Activated T-helper 1 cell treated with Interleukin-2 at 50 U/mL for 16 hours (primary cell): ENCODE measurements around the gene PLCL2.

Experiments
- DNase-seq: peaks from one replicate; pipeline ENCODE4 v3.0.0-alpha.2; 2020; ENCODE audit warnings: low read depth

PLCL2 gene

DNA sequence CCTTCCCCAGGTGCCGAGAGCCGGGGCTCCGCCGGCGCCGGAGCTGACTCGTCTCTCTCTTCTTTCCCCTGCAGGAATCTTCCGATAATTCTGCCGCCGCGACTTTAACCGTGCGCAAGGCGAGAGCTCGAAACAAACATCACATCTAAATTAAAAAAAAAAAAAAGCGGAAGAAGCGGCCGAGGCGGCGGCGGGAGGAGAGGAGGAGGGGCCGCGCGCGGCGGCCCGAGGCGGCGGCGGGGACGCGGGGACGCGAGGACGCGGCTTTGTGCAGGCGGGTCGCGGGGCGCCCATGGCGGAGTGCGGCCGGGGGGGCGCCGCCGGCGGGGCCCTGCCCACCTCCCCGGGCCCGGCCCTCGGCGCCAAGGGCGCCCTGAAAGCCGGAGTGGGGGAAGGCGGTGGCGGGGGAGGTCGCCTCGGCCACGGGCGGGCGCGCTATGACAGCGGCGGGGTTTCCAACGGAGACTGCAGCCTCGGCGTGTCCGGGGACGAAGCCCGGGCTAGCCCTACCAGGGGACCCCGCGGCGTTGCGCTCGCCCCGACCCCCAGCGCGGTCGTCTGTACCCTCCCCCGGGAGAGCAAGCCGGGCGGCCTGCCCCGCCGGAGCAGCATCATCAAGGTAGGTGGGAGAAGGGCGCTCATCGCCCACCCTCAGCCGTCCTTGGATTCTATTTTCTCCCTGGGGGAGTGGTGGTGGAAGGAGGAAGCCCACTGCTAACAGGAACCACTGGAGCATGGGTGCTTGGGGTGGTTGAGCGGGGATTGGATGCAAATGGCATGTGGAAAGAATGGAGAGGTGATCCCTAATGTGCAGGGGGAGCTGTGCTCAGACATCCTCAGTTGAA is at the start of gene PLCL2:
Gene PLCL2 (plus strand): TSS at position 208 of the 845 bp plus-strand sequence. CDS start 85 bp downstream, at position 293.
- peak; percentile 60 for DNase-seq

- DNase-seq, result no peak
Observed at GRCh38 chr3:16836505-16837237, 48.1 kb upstream of the PLCL2 start.

GRCh38 chr3:16837602-16838001 is 47.2 kb upstream of the PLCL2 start:
- DNase-seq, result no peak

DNA sequence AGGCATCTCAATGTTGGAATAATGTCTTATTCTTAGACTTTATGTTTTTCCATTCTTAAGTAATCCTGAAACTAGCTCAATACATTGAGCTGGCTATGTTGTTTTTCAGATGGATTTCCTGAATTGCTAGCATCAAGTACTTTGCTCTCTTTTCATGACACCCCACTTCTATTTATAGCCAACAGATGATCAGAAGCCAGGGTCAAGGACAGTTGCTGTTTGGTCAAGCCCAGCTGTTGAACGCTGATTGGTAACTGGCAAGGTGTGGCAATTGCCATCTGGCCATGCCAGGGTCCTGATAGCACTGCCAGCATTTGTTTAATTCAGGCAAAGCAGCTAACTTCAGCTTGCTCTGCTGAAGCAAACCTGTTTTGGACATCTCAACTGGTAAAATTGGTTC is 46.2 kb upstream of the PLCL2 start:
- DNase-seq, result no peak

DNA sequence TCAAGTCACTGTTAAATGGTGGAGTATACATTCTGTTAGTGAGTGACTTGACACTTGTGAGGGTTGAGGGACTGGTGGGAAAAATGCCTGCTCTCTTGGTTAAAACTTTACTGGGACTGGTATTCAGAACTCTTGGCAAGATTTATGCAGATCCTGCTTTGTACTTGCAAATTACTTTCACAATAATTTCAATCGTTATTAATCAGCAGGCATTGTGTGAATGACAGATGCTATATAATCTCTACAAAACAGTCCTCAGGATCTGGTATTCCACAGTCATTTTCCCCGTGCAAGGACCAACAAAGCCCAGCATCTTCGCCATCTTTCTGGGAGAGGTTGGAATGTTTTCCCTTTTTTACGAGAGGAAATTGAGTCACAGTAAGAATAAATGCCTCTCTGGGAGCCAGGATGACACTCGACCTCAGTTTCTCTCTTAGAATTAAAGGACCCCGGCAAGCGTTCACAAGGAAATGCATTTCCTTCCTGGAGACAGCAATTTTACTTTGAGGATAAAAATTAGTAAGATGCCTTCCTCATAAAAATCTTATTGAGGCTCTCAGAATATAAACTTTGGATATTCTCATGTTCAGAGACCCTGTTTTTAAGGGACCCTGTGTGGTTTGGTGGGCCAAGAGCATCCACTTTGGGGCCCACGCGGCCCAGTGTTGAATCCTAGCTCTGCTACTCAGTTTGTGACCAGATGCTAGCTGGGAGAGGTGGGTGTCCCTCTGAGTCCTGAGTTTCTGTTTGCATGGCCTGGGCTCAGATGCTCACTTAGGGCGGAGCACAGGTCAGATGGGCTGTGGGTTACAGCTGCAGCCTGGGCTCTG is 45.3 kb upstream of the PLCL2 start:
- no peak for DNase-seq

- no peak for DNase-seq
Observed at GRCh38 chr3:16840101-16840424, 44.7 kb upstream of the PLCL2 start.

DNA sequence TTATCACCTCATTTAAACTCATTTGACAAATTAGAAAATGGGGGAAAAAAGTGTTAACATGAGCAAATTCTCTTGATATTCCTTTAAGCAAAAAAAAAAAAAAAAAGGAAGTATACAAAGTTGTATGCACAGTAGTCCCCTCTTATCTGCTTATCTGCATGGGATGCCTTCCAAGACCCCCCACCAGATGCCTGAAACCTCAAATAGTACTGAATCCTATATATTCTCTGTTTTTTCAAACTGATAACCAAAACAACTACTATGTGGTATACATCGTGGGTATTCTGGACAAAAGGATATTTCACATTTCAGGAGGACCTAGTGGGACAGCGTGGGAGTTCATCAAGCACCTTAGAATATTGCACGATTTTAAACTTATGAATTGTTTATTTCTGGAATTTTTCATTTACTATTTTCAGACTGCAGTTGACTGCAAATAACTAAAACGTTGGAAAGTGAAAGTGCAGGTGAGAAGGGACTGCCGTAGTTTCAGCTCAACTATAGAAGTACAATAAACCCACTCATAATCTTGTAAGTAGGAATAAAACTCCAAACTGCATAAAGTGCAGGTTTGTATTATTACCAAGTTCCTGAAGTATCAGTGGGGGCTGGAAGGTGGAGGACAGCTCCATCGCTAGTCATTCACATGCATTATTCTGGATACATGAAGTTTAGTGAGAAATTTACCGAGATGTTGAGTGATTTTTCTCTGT is 43.6 kb upstream of the PLCL2 start:
- DNase-seq, result no peak

GRCh38 chr3:16841904-16842271 is 42.9 kb upstream of the PLCL2 start:
- DNase-seq, result peak; percentile 23

DNA sequence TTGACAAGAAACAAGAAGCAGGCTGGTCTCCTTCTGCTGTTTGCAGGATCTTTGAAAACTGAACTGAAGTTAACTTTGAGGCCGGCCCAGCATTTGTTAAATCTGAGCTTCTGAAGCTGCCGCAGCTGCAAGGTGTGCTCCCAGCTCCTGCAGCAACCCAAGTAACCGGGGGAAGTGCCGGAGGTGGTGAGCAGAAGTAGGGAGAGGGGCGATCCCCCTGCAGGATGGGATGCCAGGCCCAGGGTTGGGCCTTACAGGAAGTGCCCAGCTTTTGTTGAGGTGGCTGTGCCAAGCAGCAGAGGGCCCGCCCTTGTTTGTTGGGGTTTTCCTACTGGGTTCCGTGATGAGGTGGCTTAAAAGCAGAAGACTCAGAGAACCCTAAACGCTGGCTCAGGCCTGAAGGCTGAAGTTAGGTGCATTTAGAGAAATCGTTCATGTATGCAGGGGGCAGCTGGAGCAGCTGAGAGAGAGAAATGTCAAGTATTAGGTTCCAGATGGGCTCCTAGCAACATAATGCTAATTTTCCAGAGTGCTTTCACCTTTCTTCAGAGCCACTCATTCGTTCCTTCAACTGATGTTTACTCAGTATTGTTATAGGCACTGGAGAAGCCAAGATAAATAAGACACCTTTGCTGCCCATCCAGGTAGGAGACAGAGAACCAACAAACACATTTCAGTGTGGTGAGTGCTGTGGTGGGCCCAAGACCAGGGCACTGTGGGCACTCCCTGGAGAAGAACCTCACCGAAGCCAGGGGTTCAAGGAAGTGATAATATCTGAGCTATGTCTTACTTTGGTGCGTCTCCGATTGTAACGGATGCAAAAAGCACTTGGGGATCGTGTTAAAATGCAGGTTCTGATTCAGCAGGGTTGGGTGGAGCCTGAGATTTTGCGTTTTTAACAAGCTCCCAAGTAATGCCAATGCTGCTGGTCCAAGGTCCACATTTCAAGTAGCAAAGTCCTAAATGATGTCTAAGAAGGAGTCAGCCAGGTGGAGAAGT is 42.2 kb upstream of the PLCL2 start:
- peak; percentile 61 for DNase-seq

DNA sequence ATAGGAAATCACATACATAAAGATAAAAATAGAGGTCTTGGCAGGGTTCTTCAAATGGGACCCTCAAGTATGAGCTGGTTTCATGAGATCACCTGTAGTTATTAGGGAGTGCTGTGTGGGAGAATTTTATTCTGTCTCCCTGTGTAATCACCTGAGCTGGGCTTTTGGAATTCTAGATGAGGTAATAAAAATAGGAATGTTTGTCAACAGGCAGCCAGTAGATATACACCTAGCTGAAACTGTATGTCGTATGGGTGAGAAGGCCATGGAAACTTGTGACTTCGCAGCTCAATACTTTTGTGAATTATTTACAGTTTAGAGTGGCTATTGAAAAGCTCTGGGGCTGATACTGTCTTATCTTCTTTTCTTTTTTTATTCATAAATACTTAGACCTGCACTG is 40.5 kb upstream of the PLCL2 start:
- DNase-seq, result no peak

DNA sequence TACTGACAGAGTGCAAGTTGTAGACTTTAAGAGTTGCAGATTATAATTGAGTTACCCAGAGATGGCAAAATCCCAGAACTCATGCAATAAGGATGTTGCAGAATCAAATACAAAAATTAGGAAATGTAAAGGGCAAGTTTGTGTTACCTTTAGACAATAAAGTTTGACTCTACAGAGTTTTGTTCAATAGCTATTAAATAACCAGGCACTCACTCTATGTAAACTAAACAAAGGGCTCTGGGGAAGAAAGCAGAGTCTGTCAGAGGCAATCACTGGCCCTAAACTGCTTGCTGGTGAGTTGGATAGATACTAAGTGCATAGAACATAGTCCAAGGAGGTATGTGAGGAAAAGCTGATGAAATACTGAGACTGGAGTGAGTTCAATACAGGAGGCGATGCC is 40.0 kb upstream of the PLCL2 start:
- DNase-seq, result no peak

DNA sequence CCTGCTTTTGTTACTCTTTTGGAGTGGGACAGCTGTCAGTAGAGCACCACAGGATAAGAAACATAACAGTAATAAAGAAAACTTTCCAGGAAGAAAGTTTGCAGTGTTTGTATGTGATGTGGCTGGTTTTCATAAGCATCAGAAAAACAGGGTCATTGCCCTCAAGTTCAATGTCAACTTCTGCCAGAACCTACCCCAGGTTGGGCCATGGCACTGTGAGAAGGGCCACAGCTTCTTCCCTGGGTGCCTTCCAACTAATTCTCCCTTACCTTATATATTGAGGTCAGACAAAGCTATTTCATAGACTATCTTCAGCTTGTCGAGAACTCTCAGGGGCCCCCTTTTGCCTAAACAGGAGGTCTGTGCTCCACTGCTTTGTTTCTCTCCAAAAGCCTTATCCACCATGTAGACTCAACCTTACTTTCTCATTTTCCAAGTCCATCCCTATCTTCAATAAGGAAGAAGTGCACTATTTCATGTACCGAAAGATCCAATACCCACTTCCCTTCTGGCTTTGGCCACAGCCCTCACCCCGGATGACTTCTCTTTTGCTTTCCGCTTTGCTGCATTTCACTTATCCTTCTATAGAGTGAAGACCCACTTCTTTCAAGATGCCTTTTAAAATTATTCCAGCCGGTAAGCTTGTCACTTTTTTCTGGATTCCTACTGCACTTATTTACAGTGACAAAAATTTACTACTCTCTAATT is 38.2 kb upstream of the PLCL2 start:
- DNase-seq, result no peak

GRCh38 chr3:16848007-16848406 is 36.7 kb upstream of the PLCL2 start:
- no peak for DNase-seq

DNA sequence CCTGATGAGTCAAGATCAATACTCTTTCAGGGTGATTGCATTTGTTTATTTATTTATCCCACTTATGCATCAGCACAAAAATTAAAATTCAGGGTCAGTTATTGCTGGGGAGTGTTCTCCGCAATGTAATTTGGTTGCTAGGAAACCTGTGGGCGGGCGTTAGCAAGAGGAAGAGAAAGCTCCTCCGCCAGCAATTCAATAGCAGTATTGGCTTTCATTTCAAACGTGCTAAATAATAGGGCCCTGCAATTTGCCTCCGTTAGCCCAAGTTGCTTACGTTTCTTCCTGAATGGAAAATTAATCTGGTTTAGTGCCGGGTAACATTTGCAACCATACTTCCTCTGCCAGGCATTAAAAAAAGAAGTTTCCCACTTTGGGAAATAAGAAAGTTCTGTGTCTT is 35.5 kb upstream of the PLCL2 start:
- DNase-seq, result peak; percentile 34

- no peak for DNase-seq
Observed at GRCh38 chr3:16849795-16850194, 35.0 kb upstream of the PLCL2 start.

DNA sequence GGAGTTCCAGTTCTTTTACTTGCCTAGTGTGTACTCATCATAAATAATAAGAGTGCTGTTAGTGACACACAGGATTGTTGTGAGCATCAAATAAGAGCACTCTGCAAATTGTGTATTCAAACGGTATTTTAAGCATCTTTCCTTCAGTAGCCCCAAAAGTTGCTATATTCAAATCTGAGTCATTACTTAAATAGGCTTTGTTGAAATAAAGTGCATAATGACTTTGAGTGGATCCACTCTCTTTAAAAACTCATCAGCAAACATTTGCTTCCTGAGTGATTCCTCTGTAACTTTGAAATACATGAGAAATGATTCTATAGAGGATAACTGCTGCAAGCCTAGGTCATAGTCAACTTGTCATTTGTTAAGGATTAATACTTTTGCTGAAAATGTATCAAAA is 29.3 kb upstream of the PLCL2 start:
- DNase-seq, result no peak

DNA sequence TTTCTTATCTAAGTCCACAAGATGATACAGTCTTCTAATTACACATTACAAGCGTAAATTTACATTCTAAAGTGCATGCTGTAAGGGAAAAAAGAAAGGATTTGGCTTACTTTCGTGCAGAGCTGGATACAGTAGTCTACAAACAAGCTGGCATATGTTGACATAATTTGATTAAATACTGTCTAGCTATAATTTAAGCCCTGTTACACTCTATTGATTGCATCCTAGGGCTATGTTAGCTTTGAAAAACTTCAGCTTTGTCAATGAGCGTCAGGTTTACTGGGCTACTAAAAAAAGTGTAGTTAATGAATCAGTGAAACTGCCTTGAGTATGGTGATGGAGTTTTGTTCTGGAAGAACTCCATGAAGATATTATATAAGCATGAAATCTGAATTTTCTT is 24.5 kb upstream of the PLCL2 start:
- DNase-seq, result no peak

DNA sequence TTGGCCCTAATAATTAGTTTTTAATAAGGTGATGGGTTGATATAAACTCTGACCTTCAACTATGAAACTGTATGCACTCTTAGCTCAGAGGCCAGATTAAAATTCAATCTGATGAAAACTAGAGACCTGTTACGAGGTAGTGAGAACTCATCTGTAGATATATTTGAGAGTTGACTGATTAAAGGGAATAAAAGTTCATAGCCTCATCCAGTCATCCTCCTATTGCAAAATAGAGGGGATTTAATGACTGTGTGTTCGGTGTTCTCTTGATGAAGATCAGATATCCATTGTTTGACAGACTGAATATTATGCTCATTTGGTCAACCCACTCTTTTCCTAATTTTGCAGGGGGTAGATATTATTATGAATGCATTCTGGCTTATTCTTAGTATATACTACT is 23.3 kb upstream of the PLCL2 start:
- no peak for DNase-seq

- no peak for DNase-seq
Observed at GRCh38 chr3:16864610-16865313, 20.0 kb upstream of the PLCL2 start.

DNA sequence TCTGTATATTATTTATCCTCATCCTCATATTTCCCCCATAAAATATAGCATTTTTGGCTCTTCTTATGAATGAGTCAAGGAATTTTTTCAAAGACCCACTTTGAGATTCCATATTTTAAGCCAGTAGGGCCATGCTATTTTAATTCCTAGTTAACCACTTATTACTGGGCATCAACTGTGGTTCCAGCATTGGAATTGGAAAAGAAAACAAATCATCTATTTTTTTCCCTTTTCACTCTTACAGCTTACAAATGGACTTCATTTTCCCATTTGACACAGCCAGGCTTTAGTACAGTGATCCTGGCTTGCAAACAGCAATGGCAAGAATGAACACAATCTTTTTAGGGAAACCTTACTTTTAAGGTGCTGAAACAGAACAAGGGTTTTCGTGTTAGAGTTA is 19.4 kb upstream of the PLCL2 start:
- no peak for DNase-seq
